Esophagus muscularis mucosa (tissue), 4 donors: Measurements from ENCODE around the gene BUB1B. TPM values are rescaled to one million over a fixed set of nuclear protein-coding genes. Genes with fewer than 3 reads are reported as not detected.
"Not testable (repeated sequence)": the region's sequence is repeated elsewhere in the genome, so short reads cannot be mapped to it uniquely, and the experiment has no call there.

ENCODE experiments used
- DNase-seq: peaks from one replicate; pipeline ENCODE4 v3.0.0-alpha.2; 2017; ENCODE audit errors: extremely low spot score
- H3K27ac ChIP-seq, 4 donors: fragments of 200-600 bp; sonication (generic); replicated peaks in 1 of 4; 1 replicate in 3 of 4; 2 replicates in 1 of 4; pipeline ENCODE4 v1.5.1; 2016 to 2019; ENCODE audit warnings: mild to moderate bottlenecking in 1 of 4
- H3K27me3 ChIP-seq, 4 donors: fragments of 200-600 bp; sonication (generic); one replicate each; pipeline versions ENCODE4 v1.5.1 to v1.6.0; 2016 to 2019
- H3K36me3 ChIP-seq, 4 donors: fragments of 200-600 bp; sonication (generic); one replicate each; pipeline ENCODE4 v1.5.1; 2016 to 2019
- H3K4me1 ChIP-seq, 4 donors: fragments of 200-600 bp; sonication (generic); one replicate each; pipeline ENCODE4 v1.5.1; 2016 to 2019
- H3K4me3 ChIP-seq, 4 donors: fragments of 200-600 bp; sonication (generic); 1 replicate in 2 of 4; 2 replicates in 2 of 4; pipeline ENCODE4 v1.5.1; 2016 to 2019; ENCODE audit warnings: mild to moderate bottlenecking in 4 of 4, moderate library complexity in 1 of 4
- H3K9me3 ChIP-seq, 4 donors: fragments of 200-600 bp; sonication (generic); 1 replicate in 3 of 4; 2 replicates in 1 of 4; pipeline ENCODE4 v1.5.1; 2016 to 2019
- EP300 ChIP-seq: sonication (generic); formaldehyde crosslinking; IDR thresholded peaks from one replicate; pipeline ENCODE4 v1.6.1; 2017; ENCODE audit warnings: antibody characterized with exemption
- POLR2A ChIP-seq: fragments of 450-650 bp; IDR thresholded peaks from one replicate; pipeline ENCODE4 v1.6.1; 2017; ENCODE audit warnings: antibody characterized with exemption, moderate library complexity, mild to moderate bottlenecking, low read depth
- POLR2AphosphoS5 ChIP-seq, 2 donors: sonication (generic); formaldehyde crosslinking; IDR thresholded peaks; one replicate each; pipeline ENCODE4 v1.6.1; 2017; ENCODE audit warnings: antibody characterized with exemption in 2 of 2
- WGBS: methylation state at CpG from one replicate; pipeline ENCODE4 v1.1.5; 2018; 5-methylcytosine and 5-hydroxymethylcytosine counted together
- intact Hi-C: fragments of 100-400 bp; cut with DNase I; formaldehyde crosslinking; loops from one replicate; pipeline ENCODE4 v1.15.1; 2023
- total RNA-seq, 4 donors: library from RNA; depleted of rRNA; stranded (reverse); fragments of >200 nt; gene quantifications; one replicate each; pipeline versions ENCODE4 v1.1.0 to v1.2.1, GENCODE V29; 2016
- TF ChIP-seq, protein P1 (sequence below), 3 experiments: fragments of 200-600 bp in 2 of 3; fragments of 450-650 bp in 1 of 3; sonication (generic) in 2 of 3; IDR thresholded peaks; one replicate each; pipeline ENCODE4 v1.5.1; 2017 to 2019; ENCODE audit warnings: antibody characterized with exemption in 3 of 3, mild to moderate bottlenecking in 2 of 3, moderate library complexity in 1 of 3

Gene BUB1B
- total RNA-seq, 4 donors from 2014 or later = 0.06 to 1.3 (median 0.17) TPM; not detected in 1

GRCh38 chr15:40146037-40146436 lies 14.8 kb upstream of the BUB1B start:
- no peak for DNase-seq
- no peak overlapping the region for H3K4me3 ChIP-seq
- H3K27ac ChIP-seq = no peak overlapping the region
- no peaks in the 10 kb centered on the region for H3K9me3 ChIP-seq
- 85% methylated on average over 2 of the region's 4 CpGs for WGBS
- TF ChIP-seq POLR2AphosphoS5 (IDR thresholded peaks at IDR 0.05) = no peak
- H3K4me1 ChIP-seq = no peaks in the 10 kb centered on the region
- intact Hi-C loops = no loop called here
- no peaks in the 10 kb centered on the region for H3K27me3 ChIP-seq
- H3K36me3 ChIP-seq = no peaks in the 10 kb centered on the region

GRCh38 chr15:40149339-40149738 lies 11.5 kb upstream of the BUB1B start:
- intact Hi-C loops = no loop called here
- DNase-seq = no peak
- Histone ChIP-seq H3K27me3 (no peaks in the 10 kb centered on the region), H3K4me3 (no peak overlapping the region), H3K36me3 (no peaks in the 10 kb centered on the region), H3K27ac (no peak overlapping the region), H3K9me3 (no peaks in the 10 kb centered on the region), H3K4me1 (no peaks in the 10 kb centered on the region)
- WGBS = 94% methylated on average over 4 of the region's 4 CpGs
- TF ChIP-seq POLR2AphosphoS5 (IDR thresholded peaks at IDR 0.05) = no peak
- TF ChIP-seq POLR2A = no peak
- TF ChIP-seq EP300 = no peak
- TF ChIP-seq, protein P1, sequence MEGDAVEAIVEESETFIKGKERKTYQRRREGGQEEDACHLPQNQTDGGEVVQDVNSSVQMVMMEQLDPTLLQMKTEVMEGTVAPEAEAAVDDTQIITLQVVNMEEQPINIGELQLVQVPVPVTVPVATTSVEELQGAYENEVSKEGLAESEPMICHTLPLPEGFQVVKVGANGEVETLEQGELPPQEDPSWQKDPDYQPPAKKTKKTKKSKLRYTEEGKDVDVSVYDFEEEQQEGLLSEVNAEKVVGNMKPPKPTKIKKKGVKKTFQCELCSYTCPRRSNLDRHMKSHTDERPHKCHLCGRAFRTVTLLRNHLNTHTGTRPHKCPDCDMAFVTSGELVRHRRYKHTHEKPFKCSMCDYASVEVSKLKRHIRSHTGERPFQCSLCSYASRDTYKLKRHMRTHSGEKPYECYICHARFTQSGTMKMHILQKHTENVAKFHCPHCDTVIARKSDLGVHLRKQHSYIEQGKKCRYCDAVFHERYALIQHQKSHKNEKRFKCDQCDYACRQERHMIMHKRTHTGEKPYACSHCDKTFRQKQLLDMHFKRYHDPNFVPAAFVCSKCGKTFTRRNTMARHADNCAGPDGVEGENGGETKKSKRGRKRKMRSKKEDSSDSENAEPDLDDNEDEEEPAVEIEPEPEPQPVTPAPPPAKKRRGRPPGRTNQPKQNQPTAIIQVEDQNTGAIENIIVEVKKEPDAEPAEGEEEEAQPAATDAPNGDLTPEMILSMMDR (IDR thresholded peaks at IDR 0.05) = no peak

- intact Hi-C loops = no loop called here
Measured at GRCh38 chr15:40150163-40150925, 10.5 kb upstream of the BUB1B start.

GRCh38 chr15:40151499-40151898 lies 9.4 kb upstream of the BUB1B start:
- intact Hi-C loops = no loop called here

More at GRCh38 chr15:40150163-40150925, 10.5 kb upstream of the BUB1B start:
- no peaks in the 10 kb centered on the region for H3K36me3 ChIP-seq
- peak; percentile 90 for DNase-seq
- H3K27me3 ChIP-seq = no peaks in the 10 kb centered on the region
- H3K4me1 ChIP-seq = no peaks in the 10 kb centered on the region
- 56% methylated on average over 9 of the region's 9 CpGs for WGBS
- H3K9me3 ChIP-seq = no peaks in the 10 kb centered on the region
- no peak overlapping the region for H3K4me3 ChIP-seq
- TF ChIP-seq POLR2AphosphoS5 (IDR thresholded peaks at IDR 0.05) (no peak), EP300 (no peak), POLR2A (no peak)
- TF ChIP-seq, protein P1 (IDR thresholded peaks at IDR 0.05) = no peak
- no peak overlapping the region for H3K27ac ChIP-seq

DNA sequence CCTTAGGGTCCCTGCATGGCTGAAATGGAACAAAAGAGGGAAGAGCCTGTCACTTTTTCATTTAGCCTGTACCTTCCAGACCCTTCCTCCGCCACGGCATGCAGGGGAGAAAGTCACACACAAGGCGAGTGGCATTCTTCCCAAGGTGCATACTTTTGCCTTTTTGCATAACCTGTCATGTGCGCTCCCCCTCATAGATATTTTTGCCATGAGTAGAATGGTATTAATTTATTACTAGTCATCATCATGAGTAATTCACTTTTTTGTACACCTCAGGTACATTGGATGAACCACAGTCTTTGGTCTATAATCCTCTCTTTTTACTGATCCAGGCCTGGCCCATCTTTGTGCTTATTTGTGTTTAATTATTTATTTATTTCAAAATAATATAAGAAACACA lies 8.9 kb upstream of the BUB1B start:
- Histone ChIP-seq H3K36me3 (no peaks in the 10 kb centered on the region), H3K27me3 (no peaks in the 10 kb centered on the region), H3K4me3 (no peak overlapping the region), H3K27ac (no peak overlapping the region), H3K9me3 (no peaks in the 10 kb centered on the region), H3K4me1 (no peaks in the 10 kb centered on the region)
- 88% methylated on average over 4 of the region's 4 CpGs for WGBS
- DNase-seq = no peak
- TF ChIP-seq, protein P1 (IDR thresholded peaks at IDR 0.05) = no peak
- TF ChIP-seq EP300 (no peak), POLR2A (no peak), POLR2AphosphoS5 (IDR thresholded peaks at IDR 0.05) (no peak)
- intact Hi-C loops = no loop called here

More at GRCh38 chr15:40151499-40151898, 9.4 kb upstream of the BUB1B start:
- Histone ChIP-seq H3K9me3 (no peaks in the 10 kb centered on the region), H3K27ac (no peak overlapping the region), H3K4me3 (no peak overlapping the region), H3K27me3 (no peaks in the 10 kb centered on the region), H3K4me1 (no peaks in the 10 kb centered on the region), H3K36me3 (no peaks in the 10 kb centered on the region)
- no peak for TF ChIP-seq POLR2A
- TF ChIP-seq, protein P1 (IDR thresholded peaks at IDR 0.05) = no peak
- TF ChIP-seq EP300 = no peak
- TF ChIP-seq POLR2AphosphoS5 (IDR thresholded peaks at IDR 0.05) = no peak
- 89% methylated on average over 6 of the region's 6 CpGs for WGBS
- peak; percentile 60 for DNase-seq

DNA sequence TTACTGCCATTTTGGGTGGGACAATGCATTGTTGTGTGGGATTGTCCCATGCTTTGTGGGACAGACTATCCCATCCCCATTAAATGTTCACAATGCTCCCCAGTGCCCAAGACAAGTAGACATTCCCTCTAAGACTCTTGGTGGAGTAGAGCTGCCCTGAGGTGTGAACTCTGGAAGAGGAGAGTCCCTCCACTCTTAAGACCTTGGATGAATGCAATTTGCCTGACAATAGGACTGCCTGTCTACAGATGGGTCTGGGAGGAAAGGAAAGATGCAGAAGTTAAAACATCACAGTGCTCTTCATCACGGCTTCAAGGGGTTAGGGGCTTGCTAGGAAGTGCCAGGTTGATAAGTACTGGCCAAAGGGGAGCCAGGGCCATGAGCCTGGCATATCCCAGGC lies 6.0 kb upstream of the BUB1B start:
- 100% methylated on average over 1 of the region's 1 CpG for WGBS
- not testable (repeated sequence) for H3K9me3 ChIP-seq, H3K4me1 ChIP-seq, DNase-seq, H3K4me3 ChIP-seq, H3K27ac ChIP-seq, H3K27me3 ChIP-seq, H3K36me3 ChIP-seq
- intact Hi-C loops = loop anchor here (5.0 kb wide), 1 partner anchor 108 kb away; no protein-coding TSS in a partner anchor
